OCI-LY1 (cell line): ENCODE results near the gene TRMU.

Experiments used
- CTCF ChIP-seq: fragments of 200-600 bp; sonication (generic), shearing (Covaris generic); IDR thresholded peaks from 2 replicates; pipeline ENCODE4 v1.5.1; 2017; ENCODE audit warnings: mild to moderate bottlenecking, antibody characterized with exemption, low read length, moderate library complexity, mixed read lengths
- EZH2 ChIP-seq: fragments of 200-600 bp; sonication (generic), shearing (Covaris generic); IDR thresholded peaks from 2 replicates; pipeline ENCODE4 v1.8.0; 2017; ENCODE audit warnings: borderline replicate concordance, mixed run types, mild to moderate bottlenecking, antibody characterized with exemption, low read length, moderate library complexity, mixed read lengths

DNA sequence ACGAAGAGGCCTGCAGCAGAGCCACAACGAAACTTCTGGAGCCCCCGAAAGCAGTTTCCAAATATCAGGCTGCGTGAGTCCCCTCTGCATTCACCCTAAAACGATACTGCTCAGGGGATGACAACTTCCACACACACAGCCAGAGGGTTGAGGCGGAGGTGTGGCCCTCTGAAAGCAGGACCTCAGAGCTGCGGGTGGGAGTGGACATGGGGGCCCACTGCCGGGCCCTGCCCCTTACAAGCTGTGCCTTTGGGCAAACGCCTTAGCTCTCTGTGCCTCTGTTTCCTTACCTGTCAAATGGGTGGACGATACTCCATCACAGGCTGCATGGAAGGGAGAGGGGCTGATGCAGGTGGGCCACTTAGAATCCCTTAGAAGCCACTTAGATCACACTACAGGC is 53.1 kb downstream of the TRMU start:
- no peak for TF ChIP-seq CTCF
- no peak for TF ChIP-seq EZH2
